ENCODE measurements around the gene HOXB1. TPM values are rescaled to one million over a fixed set of nuclear protein-coding genes. Genes with fewer than 3 reads are reported as not detected.

HOXB1 gene
- total RNA-seq, 1 donor from 2014 or later, result not detected

DNA sequence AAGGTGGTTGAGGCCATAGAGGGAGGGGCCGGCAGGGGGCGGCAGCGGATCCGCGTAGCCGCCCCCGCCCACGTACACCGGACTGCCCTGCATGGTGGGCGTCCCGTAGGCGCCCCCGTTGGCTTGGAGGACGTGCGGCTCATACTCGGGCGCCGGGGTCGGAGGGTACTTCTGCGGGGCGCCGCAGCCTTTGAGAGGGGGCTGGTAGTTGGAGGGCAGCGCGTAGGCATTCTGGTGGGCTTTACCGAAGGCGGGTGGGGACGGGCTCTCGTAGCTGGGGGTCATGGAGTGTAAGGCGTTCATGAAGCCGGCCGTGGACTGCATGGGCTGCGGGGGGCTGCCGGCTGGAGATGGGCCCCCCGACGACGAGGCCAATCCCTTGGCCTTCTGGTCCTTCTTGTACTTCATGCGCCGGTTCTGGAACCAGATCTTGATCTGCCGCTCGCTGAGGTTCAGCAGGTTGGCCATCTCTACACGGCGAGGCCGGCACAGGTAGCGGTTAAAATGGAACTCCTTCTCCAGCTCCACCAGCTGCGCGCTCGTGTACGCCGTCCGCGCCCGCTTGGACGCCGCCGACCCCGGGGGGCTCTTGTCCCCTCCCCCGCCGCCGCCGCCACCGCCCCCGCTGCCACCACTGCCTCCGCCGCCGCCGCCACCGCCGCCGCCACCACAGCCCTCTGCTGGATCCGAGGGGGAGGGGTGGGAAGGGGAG lies 19.8 kb upstream of the HOXB1 start:
- Mint-ChIP-seq H3K36me3 (ENCODE audit: unreplicated experiment) (no peaks in the 10 kb centered on the region), H3K4me3 (ENCODE audit: unreplicated experiment) (no peak overlapping the region), H3K27ac (ENCODE audit: unreplicated experiment) (no peak overlapping the region), H3K4me1 (ENCODE audit: unreplicated experiment) (peaks cover 3% of the 10 kb centered on the region), H3K9me3 (ENCODE audit: unreplicated experiment) (no peaks in the 10 kb centered on the region), H3K27me3 (ENCODE audit: unreplicated experiment) (peaks cover 85% of the 10 kb centered on the region)
- TF ChIP-seq CTCF (IDR thresholded peaks at IDR 0.05), result no peak
- no peak for DNase-seq (ENCODE audit: extremely low spot score, unreplicated experiment)

GRCh38 chr17:48549914-48550501 lies 19.2 kb upstream of the HOXB1 start:
- Mint-ChIP-seq H3K4me3 (ENCODE audit: unreplicated experiment) (no peak overlapping the region), H3K9me3 (ENCODE audit: unreplicated experiment) (no peaks in the 10 kb centered on the region), H3K36me3 (ENCODE audit: unreplicated experiment) (no peaks in the 10 kb centered on the region), H3K27me3 (ENCODE audit: unreplicated experiment) (peaks cover 87% of the 10 kb centered on the region), H3K4me1 (ENCODE audit: unreplicated experiment) (peaks cover 3% of the 10 kb centered on the region), H3K27ac (ENCODE audit: unreplicated experiment) (no peak overlapping the region)
- no peak for DNase-seq (ENCODE audit: extremely low spot score, unreplicated experiment)
- TF ChIP-seq CTCF (IDR thresholded peaks at IDR 0.05), result no peak

DNA sequence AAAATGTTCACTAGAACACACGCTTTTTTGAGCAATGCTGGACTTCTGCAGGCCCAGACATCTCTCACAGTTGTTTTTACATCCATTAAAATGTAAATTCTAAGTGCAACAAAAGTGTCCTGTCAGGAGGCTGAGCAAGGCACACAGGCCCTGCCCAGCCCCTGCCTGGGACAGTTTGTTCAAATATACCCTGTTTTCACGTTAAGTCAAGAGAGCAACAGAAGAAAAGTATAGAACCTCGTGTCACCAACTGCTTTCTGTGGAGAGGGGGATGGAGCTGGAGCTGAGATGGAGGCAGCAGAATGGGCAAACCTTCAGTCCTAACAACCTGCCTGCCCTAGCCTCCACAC lies 18.4 kb upstream of the HOXB1 start:
- H3K27me3 Mint-ChIP-seq (ENCODE audit: unreplicated experiment), result peaks cover 86% of the 10 kb centered on the region
- DNase-seq (ENCODE audit: extremely low spot score, unreplicated experiment), result no peak
- TF ChIP-seq CTCF (IDR thresholded peaks at IDR 0.05), result no peak
- H3K4me1 Mint-ChIP-seq (ENCODE audit: unreplicated experiment), result peaks cover 1% of the 10 kb centered on the region
- no peaks in the 10 kb centered on the region for H3K9me3 Mint-ChIP-seq (ENCODE audit: unreplicated experiment)
- no peak overlapping the region for H3K27ac Mint-ChIP-seq (ENCODE audit: unreplicated experiment)
- no peaks in the 10 kb centered on the region for H3K36me3 Mint-ChIP-seq (ENCODE audit: unreplicated experiment)
- no peak overlapping the region for H3K4me3 Mint-ChIP-seq (ENCODE audit: unreplicated experiment)

- TF ChIP-seq CTCF (IDR thresholded peaks at IDR 0.05), result no peak
- H3K4me1 Mint-ChIP-seq (ENCODE audit: unreplicated experiment), result peaks cover 4% of the 10 kb centered on the region
- no peak overlapping the region for H3K4me3 Mint-ChIP-seq (ENCODE audit: unreplicated experiment)
- no peaks in the 10 kb centered on the region for H3K36me3 Mint-ChIP-seq (ENCODE audit: unreplicated experiment)
- no peak for DNase-seq (ENCODE audit: extremely low spot score, unreplicated experiment)
- H3K9me3 Mint-ChIP-seq (ENCODE audit: unreplicated experiment), result no peaks in the 10 kb centered on the region
- H3K27ac Mint-ChIP-seq (ENCODE audit: unreplicated experiment), result no peak overlapping the region
- peaks cover 86% of the 10 kb centered on the region for H3K27me3 Mint-ChIP-seq (ENCODE audit: unreplicated experiment)
Observed at GRCh38 chr17:48548523-48549280, 17.9 kb upstream of the HOXB1 start.

Data from osteocyte (in vitro differentiated cells).